AG04450 (cell line): ENCODE results near the gene PLD6. TPM values are rescaled to one million over a fixed set of nuclear protein-coding genes. Genes with fewer than 3 reads are reported as not detected.
A peak's percentile ranks its signal among the peaks of the same experiment; 100 is the strongest.
"Not testable (repeated sequence)": the region's sequence is repeated elsewhere in the genome, so short reads cannot be mapped to it uniquely, and the experiment has no call there.

Experiments
- CTCF ChIA-PET: fragments of 300-600, 350-600 bp; formaldehyde crosslinking; extraction: SDS; loops from one replicate; lab custom pipeline; 2022; ENCODE audit warnings: antibody characterized with exemption, inconsistent platforms; lab: Charles Lee
- POLR2A ChIA-PET: fragments of 350-600 bp; formaldehyde crosslinking; extraction: SDS; loops from one replicate; lab custom pipeline; 2021; ENCODE audit warnings: antibody characterized with exemption, inconsistent platforms; lab: Yijun Ruan, JAX
- DNase-seq: peaks from one replicate; pipeline ENCODE4 v3.0.0-alpha.2; 2011; ENCODE audit warnings: low read depth, low spot score
- H3K27ac ChIP-seq: one replicate; pipeline ENCODE4 v1.5.1; 2012; ENCODE audit warnings: low read depth, low read length, control low read depth
- H3K27me3 ChIP-seq: one replicate; pipeline ENCODE4 v1.6.0; 2012; ENCODE audit warnings: low read length; ENCODE audit not compliant: control insufficient read depth, insufficient read depth
- H3K4me3 ChIP-seq: 2 replicates; pipeline ENCODE4 v1.5.1; 2011; ENCODE audit warnings: mild to moderate bottlenecking, low read depth, low read length, control low read depth
- H3K9me3 ChIP-seq: 2 replicates; pipeline ENCODE4 v1.5.1; 2012; ENCODE audit warnings: low read length; ENCODE audit not compliant: control insufficient read depth, insufficient read depth
- polyA plus RNA-seq: library from polyadenylated mRNA; depleted of rRNA; stranded (reverse); fragments of >200 nt; gene quantifications from 2 replicates; pipeline ENCODE4 v1.2.3, GENCODE V29; 2011
- TF ChIP-seq, protein P1 (sequence below): IDR thresholded peaks from 2 replicates; pipeline ENCODE4 v1.5.1; 2011; ENCODE audit warnings: low read depth, low read length, control low read depth, inconsistent platforms

Gene PLD6
- polyA plus RNA-seq, 1 experiment: 1.6 TPM

DNA sequence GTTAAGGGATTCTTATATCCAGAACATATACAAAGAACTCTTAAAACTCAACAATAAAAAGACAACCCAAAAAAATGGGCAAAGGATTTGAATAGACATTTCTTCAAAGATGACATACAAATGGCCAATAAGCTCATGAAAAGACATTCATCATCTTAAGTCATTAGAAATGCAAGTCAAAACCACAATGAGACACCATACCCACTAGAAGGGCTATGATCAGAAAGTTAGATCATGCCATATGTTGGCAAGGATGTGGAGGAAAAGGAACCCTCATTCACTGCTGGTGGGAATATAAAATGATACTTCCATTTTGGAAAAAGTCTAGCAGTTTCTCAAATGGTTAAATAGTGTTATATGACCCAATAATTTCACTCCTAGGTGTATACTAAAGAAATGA, 9.4 kb downstream of the PLD6 start:
- DNase-seq: no peak
- ChIA-PET POLR2A (interaction anchor here (0.6 kb wide), 1 partner anchor 40 kb away, joined by 3 read pairs; the partner anchor contains the start of gene FLCN), CTCF (interaction anchor here (0.6 kb wide), 1 partner anchor 34 kb away, joined by 4 read pairs; no protein-coding TSS in a partner anchor)
- TF ChIP-seq, protein P1, sequence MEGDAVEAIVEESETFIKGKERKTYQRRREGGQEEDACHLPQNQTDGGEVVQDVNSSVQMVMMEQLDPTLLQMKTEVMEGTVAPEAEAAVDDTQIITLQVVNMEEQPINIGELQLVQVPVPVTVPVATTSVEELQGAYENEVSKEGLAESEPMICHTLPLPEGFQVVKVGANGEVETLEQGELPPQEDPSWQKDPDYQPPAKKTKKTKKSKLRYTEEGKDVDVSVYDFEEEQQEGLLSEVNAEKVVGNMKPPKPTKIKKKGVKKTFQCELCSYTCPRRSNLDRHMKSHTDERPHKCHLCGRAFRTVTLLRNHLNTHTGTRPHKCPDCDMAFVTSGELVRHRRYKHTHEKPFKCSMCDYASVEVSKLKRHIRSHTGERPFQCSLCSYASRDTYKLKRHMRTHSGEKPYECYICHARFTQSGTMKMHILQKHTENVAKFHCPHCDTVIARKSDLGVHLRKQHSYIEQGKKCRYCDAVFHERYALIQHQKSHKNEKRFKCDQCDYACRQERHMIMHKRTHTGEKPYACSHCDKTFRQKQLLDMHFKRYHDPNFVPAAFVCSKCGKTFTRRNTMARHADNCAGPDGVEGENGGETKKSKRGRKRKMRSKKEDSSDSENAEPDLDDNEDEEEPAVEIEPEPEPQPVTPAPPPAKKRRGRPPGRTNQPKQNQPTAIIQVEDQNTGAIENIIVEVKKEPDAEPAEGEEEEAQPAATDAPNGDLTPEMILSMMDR: no peak
- H3K27me3 ChIP-seq: no peaks in the 10 kb centered on the region
- no peak overlapping the region for H3K27ac ChIP-seq
- no peak overlapping the region for H3K4me3 ChIP-seq
- H3K9me3 ChIP-seq: no peaks in the 10 kb centered on the region

DNA sequence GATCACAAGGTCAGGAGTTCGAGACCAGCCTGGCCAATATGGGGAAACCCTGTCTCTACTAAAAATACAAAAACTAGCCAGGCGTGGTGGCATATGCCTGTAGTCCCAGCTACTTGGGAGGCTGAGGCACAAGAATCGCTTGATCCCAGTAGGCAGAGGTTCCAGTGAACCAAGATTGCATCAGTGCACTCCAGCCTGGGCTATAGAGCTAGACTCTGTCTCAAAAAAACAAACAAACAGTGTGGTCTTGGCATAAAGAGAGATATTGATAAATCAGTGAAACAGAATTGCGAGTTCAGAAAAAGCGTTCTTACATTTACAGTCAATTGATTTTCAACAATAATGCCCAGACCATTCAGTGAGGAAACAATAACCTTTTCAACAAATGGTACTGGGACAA, 10.7 kb downstream of the PLD6 start:
- POLR2A ChIA-PET: interaction anchor here (0.6 kb wide), 1 partner anchor 1546 kb away, joined by 4 read pairs; no protein-coding TSS in a partner anchor
- H3K27ac ChIP-seq, H3K4me3 ChIP-seq, DNase-seq, CTCF ChIA-PET, H3K27me3 ChIP-seq, H3K9me3 ChIP-seq: not testable (repeated sequence)

DNA sequence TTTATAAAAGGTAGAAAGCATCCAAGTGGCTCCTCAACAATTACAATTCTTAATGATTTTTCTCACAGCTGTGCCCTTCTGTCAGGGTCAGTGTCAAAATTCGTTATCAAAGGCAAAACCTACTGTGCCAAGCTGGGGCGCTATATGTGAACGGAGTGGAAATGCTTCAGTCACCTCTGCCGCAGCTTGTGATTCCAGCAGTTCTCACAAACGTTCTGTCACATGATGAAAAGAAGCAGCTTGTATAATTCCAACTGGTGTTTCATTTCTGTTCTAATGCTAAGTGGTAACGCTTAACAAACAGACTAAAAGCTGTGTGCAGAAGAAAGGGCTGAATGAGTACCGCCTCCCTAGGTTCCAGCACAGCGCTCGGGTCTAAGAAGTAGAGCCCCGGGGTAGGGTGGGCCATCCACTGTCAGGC, 14.2 kb downstream of the PLD6 start:
- TF ChIP-seq, protein P1: no peak
- ChIA-PET POLR2A (interaction anchor here (0.6 to 1.4 kb wide), 4 partner anchors 8 to 45 kb away, joined by 3 to 6 read pairs (median 4); partner anchors contain the start of gene FLCN), CTCF (interaction anchor here (0.9 kb wide), 1 partner anchor 50 kb away, joined by 4 read pairs; no protein-coding TSS in a partner anchor)
- H3K27me3 ChIP-seq: no peaks in the 10 kb centered on the region
- no peak overlapping the region for H3K4me3 ChIP-seq
- DNase-seq: no peak
- H3K9me3 ChIP-seq: no peaks in the 10 kb centered on the region
- peak overlapping the region; percentile 55 for H3K27ac ChIP-seq

DNA sequence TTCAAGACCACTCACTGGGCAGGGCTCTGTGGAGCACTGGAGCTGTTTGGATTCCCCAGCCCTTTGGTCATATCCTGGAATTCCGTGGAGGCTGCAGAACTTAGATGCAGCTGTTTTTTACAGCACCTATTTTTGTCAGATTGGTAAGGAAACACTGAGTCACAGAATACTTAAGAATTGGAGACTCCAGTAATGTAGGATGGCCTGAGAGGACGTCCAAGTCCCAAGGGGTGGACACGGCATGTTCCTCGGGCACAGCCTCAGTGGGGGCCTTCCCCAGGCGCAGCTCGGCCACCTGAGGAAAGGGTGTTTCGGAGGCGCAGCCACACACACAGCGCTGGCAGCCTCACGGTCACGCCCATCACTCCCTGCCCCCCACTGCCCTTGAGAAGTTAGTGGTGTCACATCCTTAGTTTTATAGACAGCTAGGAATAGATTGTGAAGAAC, 14.8 kb downstream of the PLD6 start:
- DNase-seq: peak; percentile 60
- TF ChIP-seq, protein P1: no peak
- CTCF ChIA-PET: interaction anchor here (0.6 to 1.3 kb wide), 3 partner anchors 28 to 190 kb away, joined by 4 to 5 read pairs (median 4); no protein-coding TSS in a partner anchor
- Histone ChIP-seq H3K9me3 (no peaks in the 10 kb centered on the region), H3K27me3 (no peaks in the 10 kb centered on the region), H3K27ac (peak overlapping the region; percentile 84), H3K4me3 (no peak overlapping the region; the same call in 1 of the 2 replicates)
- POLR2A ChIA-PET: interaction anchor here (0.5 to 1.4 kb wide), 4 partner anchors 10 to 51 kb away, joined by 3 to 6 read pairs (median 4); partner anchors contain the start of gene FLCN

DNA sequence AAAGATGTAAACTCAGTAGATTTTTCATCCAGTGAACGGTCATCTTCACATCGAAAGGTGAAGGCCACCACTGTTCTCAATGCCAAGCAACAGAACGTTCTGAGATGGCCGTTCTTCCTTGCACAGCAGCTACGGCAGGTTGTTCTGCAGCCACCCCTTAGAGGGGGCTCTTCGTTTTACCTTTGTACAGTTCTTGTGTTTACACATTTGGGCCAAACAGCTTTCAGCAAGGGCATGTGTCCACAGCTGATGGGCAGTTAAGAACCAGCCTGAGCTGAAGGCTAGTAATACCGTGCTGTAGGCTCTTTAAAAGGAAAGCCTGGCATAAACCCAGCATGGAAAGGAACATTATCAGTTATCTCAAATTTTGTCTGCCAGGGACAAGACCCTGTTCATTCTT, 15.9 kb downstream of the PLD6 start:
- TF ChIP-seq, protein P1: no peak

More for the DNA sequence above, 15.9 kb downstream of the PLD6 start:
- ChIA-PET POLR2A (interaction anchor here (1.0 kb wide), 1 partner anchor 11 kb away, joined by 3 read pairs; no protein-coding TSS in a partner anchor), CTCF (interaction anchor here (0.6 to 1.3 kb wide), 2 partner anchors 189 to 601 kb away, joined by 3 to 4 read pairs; no protein-coding TSS in a partner anchor)
- Histone ChIP-seq H3K9me3 (no peaks in the 10 kb centered on the region), H3K27me3 (no peaks in the 10 kb centered on the region), H3K27ac (peak overlapping the region; percentile 52), H3K4me3 (no peak overlapping the region)
- DNase-seq: no peak
